ENCODE data around the gene SFMBT2.
"Not testable (repeated sequence)": the region's sequence is repeated elsewhere in the genome, so short reads cannot be mapped to it uniquely, and the experiment has no call there.

Gene SFMBT2

GRCh38 chr10:7317786-7318446 lies 92.9 kb downstream of the SFMBT2 start:
- no peak for DNase-seq

GRCh38 chr10:7316839-7317238 lies 94.0 kb downstream of the SFMBT2 start:
- no peak for DNase-seq

GRCh38 chr10:7315906-7316305 lies 94.9 kb downstream of the SFMBT2 start:
- no peak for DNase-seq

- no peak for DNase-seq
Observed at GRCh38 chr10:7314170-7314569, 96.7 kb downstream of the SFMBT2 start.

GRCh38 chr10:7312488-7312857 lies 98.4 kb downstream of the SFMBT2 start:
- DNase-seq, result no peak

GRCh38 chr10:7311850-7312487 lies 98.9 kb downstream of the SFMBT2 start:
- not testable (repeated sequence) for DNase-seq

- no peak for DNase-seq
Observed at GRCh38 chr10:7311218-7311849, 99.5 kb downstream of the SFMBT2 start.

GRCh38 chr10:7310076-7310475 lies 100.8 kb downstream of the SFMBT2 start:
- no peak for DNase-seq

GRCh38 chr10:7308826-7309225 lies 102.0 kb downstream of the SFMBT2 start:
- no peak for DNase-seq

GRCh38 chr10:7306616-7307015 lies 104.2 kb downstream of the SFMBT2 start:
- no peak for DNase-seq

- no peak for DNase-seq
Observed at GRCh38 chr10:7306147-7306546, 104.7 kb downstream of the SFMBT2 start.

- no peak for DNase-seq
Observed at GRCh38 chr10:7305053-7305452, 105.8 kb downstream of the SFMBT2 start.

GRCh38 chr10:7304110-7304509 lies 106.7 kb downstream of the SFMBT2 start:
- DNase-seq, result no peak

- no peak for DNase-seq
Observed at GRCh38 chr10:7302930-7303557, 107.8 kb downstream of the SFMBT2 start.

- no peak for DNase-seq
Observed at GRCh38 chr10:7302392-7302906, 108.4 kb downstream of the SFMBT2 start.

GRCh38 chr10:7301006-7301778 lies 109.6 kb downstream of the SFMBT2 start:
- peak in 1 of 2 experiments; percentile 4 for DNase-seq

- no peak for DNase-seq
Observed at GRCh38 chr10:7300384-7300971, 110.4 kb downstream of the SFMBT2 start.

- DNase-seq, result peak in 1 of 2 experiments; percentile 68
Observed at GRCh38 chr10:7299601-7300325, 111.1 kb downstream of the SFMBT2 start.

- no peak for DNase-seq
Observed at GRCh38 chr10:7298495-7298894, 112.3 kb downstream of the SFMBT2 start.

GRCh38 chr10:7297094-7297493 lies 113.7 kb downstream of the SFMBT2 start:
- DNase-seq, result no peak

- no peak for DNase-seq
Observed at GRCh38 chr10:7296648-7297047, 114.2 kb downstream of the SFMBT2 start.

- DNase-seq, result no peak
Observed at GRCh38 chr10:7296076-7296475, 114.8 kb downstream of the SFMBT2 start.

Data from NCI-H526 (cell line).